GM21786 (cell line): ENCODE data around the gene POC5.

ENCODE experiments used
- ATAC-seq: cut with Tn5 transposase; IDR thresholded peaks from one replicate; pipeline ENCODE4 v1.9.1; 2021; ENCODE audit not compliant: unreplicated experiment

Gene POC5

DNA sequence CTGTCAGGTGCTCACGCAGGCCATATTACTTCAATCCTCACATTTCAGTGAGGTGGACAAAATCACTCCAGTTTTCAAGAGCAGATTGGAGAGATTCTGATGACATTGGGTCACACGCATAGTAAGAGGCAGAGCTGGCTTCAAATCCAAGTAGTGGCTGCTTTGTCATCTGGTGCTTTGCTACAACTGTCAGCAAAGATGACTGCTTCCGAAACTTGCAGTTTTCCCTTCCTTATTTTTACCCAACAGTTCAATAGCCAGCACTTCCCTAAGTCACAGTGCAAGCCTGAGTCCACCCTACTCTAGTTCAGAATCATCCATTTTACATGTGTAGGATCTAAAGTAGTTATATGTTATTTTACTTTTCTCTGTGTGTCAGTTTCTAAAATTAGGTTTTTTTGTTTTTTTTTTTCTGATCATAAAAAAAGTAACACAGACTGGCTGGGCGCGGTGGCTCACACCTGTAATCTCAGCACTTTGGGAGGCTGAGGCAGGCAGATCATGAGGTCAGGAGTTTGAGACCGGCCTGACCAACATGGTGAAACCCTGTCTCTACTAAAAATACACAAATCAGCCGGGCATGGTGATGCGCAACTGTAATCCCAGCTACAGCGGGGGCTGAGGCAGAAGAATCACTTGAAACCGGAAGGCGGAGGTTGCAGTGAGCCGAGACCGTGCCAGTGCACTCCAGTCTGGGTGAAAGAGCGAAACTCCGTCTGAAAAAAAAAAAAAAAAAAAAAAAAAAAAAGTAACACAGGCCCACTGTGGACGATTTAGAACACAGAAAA, 56.4 kb downstream of the POC5 start:
- ATAC-seq, result peak; percentile 49

DNA sequence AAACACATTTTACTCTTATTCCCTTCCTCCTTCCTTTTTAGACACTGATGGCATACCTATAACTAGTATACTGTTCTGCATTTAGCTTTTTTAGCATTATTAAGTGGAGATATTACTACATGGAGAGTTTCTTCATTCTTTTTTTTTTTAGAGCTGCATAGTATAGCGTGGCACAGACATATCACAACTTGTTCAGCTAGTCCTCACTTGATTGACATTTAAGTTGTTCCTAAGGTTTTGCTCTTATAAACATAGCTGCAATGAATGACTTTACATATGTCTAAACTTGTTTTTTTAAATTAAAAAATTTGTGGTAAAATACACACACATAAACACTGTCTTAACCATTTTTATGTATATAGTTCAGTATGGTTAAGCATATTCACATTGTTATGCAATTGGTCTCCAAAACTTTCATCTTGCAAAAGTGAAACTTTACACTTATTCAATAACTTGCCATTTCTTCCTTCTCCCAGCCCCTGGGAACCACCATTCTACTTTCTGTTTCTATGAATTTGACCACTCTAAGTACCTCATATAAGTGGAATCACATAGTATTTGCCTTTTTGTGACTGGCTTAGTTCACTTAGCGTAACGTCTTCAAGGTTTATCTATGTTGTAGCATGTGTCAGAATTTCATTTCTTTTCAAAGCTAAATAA, 57.3 kb downstream of the POC5 start:
- no peak for ATAC-seq

DNA sequence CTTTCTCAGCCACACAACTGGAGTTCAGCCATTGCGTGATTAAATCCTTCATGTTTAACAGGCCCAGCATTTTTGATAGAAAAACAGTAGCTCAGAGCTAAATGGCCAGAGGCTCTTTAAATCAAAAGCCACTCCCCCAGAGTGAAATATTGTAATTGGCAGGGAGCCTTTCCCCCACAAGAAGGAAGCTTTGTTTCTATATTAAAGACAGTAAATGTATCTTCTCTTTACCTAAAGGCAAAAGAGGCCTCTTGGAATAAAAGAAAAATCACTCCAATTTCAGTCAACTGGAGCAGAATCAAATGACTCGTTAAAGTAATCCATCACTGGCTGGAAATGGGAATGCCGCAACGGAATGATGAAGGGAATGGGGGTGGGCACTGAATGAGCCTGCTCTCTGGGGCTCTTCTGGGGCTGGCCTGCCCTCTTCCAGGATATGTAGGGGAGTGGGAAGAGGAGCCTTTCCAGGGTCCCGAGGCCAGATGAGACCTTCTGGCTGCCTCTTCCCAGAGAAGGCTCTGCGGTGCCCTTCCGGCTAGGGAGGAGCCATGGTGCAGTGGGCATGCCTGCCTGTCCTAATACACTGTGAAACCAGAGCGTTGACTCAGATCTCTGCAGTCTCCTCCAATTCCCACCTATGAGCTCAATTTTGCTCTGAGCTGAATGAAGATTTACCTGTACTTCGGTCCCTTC, 60.8 kb downstream of the POC5 start:
- no peak for ATAC-seq

DNA sequence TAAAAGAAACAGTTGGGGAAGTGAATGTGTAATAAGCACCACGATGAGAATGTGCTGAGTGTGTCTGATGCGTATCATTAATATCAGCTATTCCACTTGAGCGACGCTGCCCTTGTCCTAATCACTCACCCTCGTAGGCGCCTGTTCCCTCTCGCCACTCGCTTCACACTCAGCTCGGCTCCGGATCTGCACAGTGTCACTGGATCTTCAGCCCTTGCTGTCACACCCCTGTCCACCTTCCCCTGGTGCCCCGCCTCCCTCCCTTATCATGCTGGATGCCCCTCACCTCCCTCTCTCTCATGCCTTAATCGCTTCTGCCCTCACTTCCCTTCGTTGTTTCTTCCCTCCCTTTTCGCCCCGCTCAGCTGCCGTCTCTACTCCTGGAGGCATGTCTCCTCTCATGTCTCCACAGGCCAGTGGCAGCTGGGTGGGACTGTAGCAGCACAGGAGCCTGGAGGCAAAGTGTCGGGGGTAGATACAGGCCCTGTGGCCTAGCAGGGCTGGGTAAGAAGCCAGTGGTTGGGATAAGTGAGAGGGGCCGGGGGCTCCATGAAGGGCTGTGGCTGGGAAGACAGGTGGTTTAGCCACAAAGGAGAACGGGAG, 62.4 kb downstream of the POC5 start:
- no peak for ATAC-seq

DNA sequence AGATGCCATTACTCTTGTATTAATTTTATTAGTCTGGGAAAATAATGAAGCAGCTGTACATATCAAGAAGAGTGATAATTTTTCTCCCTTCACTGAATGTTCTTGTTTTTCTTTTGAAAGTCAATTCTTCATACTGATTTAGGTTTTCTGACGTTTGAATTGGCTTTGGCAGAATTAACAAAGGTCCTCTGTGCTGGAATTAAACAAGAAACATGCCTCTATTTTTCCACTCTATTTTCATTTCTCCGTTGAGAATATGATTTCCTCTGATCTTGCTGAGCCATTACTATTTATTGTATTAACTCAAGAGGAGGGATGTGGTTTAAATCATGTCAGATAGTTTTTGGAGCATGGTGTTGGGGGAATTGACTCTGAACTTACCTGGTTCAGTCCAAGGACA, 63.7 kb downstream of the POC5 start:
- no peak for ATAC-seq

DNA sequence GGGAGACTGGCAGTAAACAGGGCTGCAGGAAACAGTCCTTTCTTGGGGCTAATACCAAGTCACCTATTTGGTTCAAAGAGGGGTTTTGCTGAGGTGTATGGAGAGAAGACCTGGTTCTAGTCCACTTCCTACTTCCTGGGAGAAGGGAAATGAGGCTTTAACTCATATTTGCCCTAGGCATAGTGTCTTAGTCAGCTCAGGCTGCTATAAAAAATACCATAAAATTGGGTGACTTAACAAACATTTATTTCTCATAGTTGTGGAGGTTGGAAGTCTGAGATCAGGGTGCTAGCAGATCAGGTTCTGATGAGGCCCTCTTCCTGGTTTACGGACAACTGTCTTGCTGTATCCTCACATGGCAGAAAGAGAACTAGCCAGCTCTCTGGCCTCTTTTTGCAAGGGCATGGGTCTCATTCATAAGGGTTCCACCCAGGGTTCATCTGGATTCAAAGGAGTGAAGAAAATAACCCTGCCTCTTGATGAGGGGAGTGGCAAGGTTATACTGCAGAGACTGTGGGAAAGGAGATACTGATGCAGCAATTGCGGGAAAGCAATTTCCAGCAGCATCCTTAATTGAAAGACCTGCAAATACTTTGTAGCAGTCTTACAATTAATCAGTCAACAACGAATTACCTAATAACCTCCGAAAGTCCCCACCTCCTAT, 65.5 kb downstream of the POC5 start:
- ATAC-seq, result no peak

DNA sequence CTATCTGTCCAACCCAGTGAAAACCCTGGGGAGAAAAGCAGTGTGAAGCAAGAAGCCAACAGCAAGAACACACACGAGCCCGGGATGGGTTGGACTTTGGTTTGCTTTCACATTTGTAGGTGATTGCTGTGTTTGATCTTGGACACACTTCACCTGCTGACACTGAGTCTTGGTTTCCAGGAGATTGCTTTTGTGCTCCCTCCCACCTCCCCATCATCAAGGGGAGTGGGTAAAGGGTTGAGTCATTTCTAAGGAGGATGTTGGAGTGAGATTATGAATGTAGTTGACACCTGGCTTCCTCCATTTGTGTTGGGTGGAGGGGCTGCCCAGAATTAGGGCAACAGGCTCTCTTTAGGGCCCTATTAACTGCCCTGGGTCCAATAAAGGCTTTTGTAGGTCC, 68.5 kb downstream of the POC5 start:
- no peak for ATAC-seq

DNA sequence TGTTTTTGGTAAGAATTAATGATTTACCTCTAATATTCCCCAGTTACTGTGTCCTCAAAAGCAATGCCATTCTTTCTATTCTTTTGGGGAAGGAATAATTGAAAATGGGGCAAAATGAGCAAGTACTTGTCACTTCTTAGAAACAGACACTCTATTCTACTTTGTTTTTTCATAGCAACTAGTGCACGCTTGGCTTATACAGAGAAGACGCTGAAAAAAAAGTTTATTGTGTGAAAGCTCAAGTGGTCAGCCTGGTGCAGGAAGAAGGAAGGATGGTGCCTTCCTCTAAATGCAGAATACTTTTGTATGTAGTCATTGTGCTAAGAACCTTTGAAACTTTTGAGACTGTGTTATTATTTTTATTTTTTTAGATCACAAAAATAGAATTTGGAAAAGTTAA, 76.4 kb downstream of the POC5 start:
- no peak for ATAC-seq

DNA sequence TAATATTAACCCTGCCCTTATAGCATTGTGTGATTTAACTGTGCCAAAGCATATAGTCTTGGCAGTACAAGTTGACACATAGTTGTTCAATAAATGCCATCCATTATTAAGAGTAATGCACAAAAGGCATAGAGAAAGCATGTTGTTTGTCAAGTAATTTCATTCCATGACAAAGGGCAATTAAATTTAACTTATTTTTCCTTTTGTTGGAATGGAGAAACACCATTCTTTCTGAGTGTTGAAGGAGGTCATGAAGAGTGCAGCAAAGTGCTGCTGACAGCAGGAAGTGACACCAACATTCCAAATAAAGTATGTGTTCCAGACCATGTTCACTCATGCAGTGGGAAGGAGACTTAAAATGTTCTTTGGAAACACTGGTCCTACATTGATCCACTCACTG, 76.8 kb downstream of the POC5 start:
- ATAC-seq, result no peak

DNA sequence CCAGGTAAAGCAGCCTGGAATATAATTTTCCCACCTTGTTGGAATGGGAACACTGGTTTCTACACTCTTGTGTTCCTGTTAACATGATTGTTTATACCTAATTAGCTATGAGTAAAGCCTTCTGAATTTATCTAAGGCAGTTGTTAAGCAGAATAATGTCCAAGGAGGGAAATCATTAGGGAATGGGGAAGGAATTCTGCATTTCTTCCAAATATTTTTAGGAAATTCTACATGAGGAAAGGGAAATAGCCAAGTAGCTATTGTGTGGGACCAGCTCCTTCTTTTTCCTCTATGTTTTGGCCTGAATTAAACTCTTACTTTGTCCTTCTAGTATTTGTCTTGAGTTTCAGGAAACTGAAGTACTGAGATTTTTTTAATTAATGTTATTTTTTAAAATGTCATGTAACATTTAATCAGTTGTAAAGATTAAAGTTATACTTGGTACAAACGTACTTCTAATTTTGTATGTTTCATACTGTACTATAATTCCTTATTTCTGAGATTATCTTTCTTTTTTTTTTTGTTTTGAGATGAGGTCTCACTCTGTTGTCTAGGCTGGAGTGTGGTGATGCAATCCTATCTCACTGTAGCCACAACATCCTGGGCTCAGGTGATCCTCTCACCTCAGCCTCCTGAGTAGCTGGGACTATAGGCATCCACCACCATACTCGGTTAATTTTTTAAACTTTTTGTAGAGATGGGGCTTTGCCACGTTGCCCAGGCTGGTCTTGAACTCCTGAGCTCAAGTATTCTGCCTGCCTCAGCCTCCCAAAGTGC, 77.5 kb downstream of the POC5 start:
- ATAC-seq, result no peak

DNA sequence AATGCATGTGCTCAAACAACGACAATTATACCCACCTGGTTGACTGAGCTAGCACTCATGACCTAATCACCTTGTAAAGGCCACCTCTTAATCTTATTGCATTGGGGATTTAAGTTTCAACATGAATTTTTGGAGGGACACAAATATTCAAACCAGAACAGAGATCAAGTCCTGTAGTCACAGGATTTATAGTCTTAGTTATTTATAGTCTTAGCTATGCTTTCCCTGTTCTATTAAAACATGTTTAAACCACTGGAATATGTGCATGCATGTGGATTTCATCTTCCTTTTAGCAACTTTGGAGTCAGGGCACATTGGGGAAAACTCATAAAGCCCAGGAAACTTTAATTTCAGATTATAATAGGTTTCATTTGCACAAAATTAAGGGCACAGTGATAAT, 79.3 kb downstream of the POC5 start:
- no peak for ATAC-seq

DNA sequence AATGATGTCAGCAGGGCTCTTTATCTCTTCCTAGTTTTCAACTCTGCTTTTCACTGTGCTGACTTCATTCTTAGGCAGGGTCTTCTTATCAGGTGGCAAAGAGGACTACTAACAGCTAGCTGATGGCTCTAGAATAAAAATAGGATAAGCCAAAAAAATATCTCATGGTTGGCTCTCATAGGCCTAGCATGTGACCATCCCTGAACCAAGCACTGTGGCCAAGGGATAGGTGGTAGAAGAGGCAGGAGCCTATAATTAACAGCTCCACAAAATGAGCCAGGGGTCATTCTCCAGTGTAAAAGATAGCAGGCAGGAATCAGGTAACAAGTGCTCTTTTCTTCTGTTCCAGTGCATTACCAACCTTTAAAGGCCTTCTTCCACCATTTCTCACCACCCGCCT, 84.9 kb downstream of the POC5 start:
- ATAC-seq, result no peak

DNA sequence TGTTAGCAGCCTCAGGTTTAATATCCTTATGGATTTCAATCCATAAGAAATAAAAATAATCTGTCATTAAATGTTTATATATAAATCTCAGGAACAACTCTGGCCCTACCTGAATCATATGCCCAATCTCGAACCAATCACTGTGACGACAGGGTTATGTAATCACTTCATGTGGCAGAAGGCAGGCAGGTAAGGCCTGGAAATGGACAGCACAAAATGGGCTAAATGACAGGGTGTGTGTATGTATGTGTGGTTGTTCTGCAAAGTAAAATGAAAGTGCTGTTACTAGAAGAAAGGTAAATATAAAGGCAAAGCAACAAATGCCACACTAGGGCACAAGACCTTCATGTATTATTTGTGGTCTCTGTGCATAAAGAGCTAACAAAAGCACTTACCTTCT, 86.4 kb downstream of the POC5 start:
- ATAC-seq, result no peak

DNA sequence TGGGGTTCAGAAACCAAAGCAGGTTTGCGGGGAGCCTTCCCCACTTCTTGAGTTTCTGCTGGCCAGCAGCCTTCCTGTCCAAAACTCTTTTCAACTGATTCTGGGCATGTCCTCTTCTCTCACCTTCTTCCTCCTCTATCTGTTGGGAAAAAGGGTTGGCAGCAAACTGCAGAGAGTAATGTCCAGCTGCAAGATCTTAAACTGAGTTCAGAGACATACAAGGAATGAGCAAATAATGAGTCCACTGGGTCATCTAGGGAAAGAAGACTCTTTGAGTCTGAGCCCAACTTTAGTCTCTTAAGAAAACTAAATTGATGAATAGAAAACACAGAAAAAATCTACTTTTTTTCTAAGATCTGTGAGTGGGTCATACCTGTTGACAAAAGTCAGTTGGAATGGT, 89.4 kb downstream of the POC5 start:
- no peak for ATAC-seq

DNA sequence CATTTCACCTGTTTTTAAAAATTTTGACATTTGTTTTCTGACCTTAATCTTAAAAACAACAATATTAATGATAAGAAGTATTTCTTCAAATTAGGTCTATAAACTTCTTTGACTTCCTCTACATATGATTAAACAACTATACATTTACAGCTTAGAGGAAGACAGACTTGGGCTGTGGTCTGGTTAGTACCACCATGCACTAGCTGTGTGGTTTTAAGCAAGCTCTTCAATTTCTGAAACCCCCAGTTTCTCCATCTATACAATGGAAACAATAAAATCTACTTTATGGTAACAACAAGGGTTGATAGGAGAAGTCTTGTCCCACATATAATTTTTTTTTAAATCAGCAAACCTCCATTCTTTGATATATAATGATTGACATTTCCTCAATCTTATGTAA, 90.3 kb downstream of the POC5 start:
- no peak for ATAC-seq
